ENCODE results near the gene SLCO2B1.

Gene SLCO2B1

GRCh38 chr11:75145196-75145971 is 5.5 kb upstream of the SLCO2B1 start:
- DNase-seq (ENCODE audit: low read depth): no peak

DNA sequence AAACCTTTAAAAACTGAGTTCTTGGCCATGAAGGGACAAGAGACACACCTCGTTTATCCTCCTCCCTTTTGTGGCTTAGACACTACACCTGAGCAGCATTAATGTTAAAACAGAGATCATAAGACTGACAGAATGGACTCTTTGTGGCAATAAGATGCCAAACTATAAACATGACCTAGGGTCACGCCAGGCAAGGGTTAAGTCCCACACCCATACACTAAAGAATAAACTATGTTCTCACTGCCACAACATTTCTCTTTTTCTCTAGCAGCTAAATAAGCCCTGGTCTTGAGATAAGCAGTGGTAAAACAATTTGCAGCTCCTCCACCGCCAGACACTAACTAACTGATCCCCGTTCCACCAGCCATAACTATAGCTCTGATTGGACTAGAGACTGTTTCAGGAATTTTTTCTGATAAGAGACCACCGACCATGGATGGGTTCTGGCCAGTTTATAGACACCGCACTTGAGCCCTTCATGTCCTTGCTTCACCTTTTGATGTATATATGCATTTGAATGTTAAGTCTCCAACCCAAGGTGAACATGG is 4.9 kb upstream of the SLCO2B1 start:
- no peak for DNase-seq (ENCODE audit: low read depth)

GRCh38 chr11:75146711-75147110 is 4.2 kb upstream of the SLCO2B1 start:
- no peak for DNase-seq (ENCODE audit: low read depth)

- DNase-seq (ENCODE audit: low read depth): no peak
Measured at GRCh38 chr11:75147191-75147874, 3.6 kb upstream of the SLCO2B1 start.

- DNase-seq (ENCODE audit: low read depth): no peak
Measured at GRCh38 chr11:75147875-75148263, 3.0 kb upstream of the SLCO2B1 start.

DNA sequence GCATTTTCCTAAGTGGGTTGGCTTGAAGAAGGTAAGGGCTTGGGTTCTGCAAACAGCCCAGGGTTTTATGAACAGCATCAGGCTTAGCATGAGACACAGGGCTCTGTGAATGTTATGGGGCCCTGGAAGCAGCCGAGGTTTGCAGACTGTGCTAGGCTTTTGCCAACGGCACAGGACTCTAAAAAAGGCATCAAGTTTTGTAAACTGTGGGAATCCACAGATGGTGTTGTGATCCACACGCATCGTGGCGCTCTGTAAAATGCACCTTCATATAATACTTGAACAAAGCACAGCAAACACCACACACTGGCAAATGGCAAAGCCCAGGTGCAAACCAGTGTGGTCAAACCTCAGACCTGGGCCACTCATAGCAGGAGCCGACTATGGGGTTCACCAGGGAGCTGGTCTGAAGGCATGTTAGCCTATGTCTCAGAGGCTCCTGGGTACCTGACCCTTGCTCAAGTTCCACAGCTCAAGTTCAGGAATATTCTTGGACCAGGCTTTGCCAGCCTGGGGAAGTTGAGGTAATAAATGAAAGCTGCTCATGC is 2.4 kb upstream of the SLCO2B1 start:
- no peak for DNase-seq (ENCODE audit: low read depth)

GRCh38 chr11:75149766-75150465 is 991 bp upstream of the SLCO2B1 start:
- DNase-seq (ENCODE audit: low read depth): no peak

GRCh38 chr11:75151346-75152047 is 590 bp downstream of the SLCO2B1 start:
- no peak for DNase-seq (ENCODE audit: low read depth)

DNA sequence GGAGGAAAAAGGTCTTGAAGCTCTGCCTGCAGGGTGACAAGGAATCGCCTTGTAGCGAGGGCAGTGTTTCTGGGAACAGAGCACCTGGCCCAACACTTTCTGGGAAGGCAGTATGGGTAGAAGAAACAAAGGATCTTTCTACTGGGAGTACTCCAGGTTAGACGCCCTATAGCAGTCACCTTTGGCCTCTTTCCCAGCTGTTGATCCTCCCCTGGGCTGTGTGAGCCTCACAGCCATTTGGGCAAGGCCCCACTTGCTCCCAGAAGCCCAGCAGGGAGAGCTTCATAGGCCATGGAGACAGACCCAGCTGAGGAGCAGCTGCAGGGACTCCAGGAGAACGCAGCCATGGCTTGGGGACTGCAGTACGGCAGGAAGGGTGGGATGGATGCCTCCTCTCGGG is 1.2 kb downstream of the SLCO2B1 start:
- no peak for DNase-seq (ENCODE audit: low read depth)

- no peak for DNase-seq (ENCODE audit: low read depth)
Measured at GRCh38 chr11:75152651-75153427, 1.9 kb downstream of the SLCO2B1 start.

GRCh38 chr11:75154646-75155569 is 4.0 kb downstream of the SLCO2B1 start:
- DNase-seq (ENCODE audit: low read depth): no peak

DNA sequence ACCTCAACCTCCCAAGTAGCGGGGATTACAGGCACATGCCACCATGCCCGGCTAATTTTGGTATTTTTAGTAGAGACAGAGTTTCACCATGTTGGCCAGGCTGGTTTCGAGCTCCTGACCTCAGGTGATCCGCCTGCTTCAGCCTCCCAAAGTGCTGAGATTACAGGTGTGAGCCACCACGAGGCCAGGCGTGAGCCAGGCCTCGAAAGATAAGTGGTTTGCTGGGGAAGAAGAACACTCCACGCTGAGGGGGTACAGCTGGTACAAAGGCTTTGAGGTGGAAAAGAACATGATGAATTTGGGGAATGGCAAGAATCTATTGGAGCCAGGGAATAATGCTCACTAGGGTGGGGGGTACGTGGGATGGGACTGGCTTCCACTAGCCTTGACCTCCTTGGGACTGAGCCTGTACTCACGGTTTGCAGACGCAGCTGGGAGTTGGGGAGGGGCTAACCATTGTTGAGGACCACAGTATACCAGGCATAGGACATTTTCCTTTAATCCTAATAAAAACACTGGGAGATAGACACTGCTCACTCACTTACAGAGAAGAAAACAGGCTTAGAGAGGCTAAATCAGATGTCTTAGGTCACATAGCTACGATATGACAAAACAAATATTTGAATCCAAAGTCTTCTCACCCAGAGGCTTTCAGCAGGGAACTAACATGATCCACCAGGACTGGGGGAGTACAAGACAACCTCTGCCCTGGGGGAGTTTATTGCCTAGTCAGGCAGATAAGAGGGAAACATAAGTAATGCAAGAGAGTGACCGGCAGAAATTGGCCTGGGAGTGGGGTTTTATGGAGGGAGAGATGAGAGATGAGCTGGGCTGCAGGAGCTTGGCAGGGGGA is 4.9 kb downstream of the SLCO2B1 start:
- no peak for DNase-seq (ENCODE audit: low read depth)

GRCh38 chr11:75158241-75158640 is 7.3 kb downstream of the SLCO2B1 start:
- no peak for DNase-seq (ENCODE audit: low read depth)

DNA sequence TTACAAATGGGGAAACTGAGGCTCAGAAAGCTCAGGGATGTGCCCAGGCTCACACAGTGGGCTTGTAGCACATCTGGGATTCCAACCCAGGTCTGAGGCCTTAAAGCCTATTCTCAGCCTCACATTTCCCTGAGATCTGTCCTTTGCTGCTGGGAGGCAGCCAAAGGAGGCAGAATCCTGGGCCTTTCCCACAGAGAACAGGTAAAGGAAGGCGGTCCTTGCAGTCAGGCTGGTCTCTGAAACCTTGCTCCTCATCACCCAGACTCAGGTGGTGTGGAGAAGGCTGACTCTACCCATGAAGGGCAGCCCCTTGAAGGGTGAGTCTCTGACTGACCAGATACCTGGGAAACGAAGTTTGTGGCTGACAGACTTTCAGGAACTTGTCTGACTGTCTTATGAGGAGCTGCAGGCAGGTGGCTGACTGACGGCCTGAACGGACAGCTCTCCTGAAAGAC is 7.8 kb downstream of the SLCO2B1 start:
- no peak for DNase-seq (ENCODE audit: low read depth)

GRCh38 chr11:75159151-75159953 is 8.4 kb downstream of the SLCO2B1 start:
- no peak for DNase-seq (ENCODE audit: low read depth)

DNA sequence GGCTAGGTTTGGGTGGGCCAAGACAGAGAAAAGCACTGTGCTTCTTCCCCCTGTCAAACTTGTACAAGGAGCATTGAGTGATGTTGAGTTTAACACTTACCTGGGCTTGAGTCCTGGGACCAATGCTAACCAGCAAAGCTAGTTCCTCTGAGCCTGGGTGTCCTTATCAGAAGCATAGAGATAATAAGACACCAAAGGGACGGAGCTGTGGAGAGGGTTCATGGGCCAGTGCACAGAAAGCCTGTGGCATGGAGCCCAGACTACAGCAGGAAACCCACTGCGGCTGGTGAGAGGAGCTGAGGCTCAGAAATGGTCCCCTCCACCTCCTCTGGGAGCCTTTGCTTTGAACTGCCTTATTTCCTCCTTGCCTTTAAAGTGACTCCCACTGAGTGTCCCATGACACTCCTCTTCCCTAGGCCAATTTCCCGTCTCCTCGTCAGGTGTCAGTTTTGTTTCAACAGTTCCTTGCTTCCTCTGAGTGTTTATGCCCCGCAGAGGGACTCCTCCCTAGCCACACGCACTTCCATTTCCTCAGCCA is 9.4 kb downstream of the SLCO2B1 start:
- DNase-seq (ENCODE audit: low read depth): no peak

- no peak for DNase-seq (ENCODE audit: low read depth)
Measured at GRCh38 chr11:75160880-75161279, 10.0 kb downstream of the SLCO2B1 start.
